Measurements from ENCODE around the gene TRIM61. TPM values are rescaled to one million over a fixed set of nuclear protein-coding genes. Genes with fewer than 3 reads are reported as not detected.
"Not testable (repeated sequence)": the region's sequence is repeated elsewhere in the genome, so short reads cannot be mapped to it uniquely, and the experiment has no call there.

The TRIM61 gene
- total RNA-seq, 1 donor: 4.7 TPM

- H3K79me2 ChIP-seq (ENCODE audit: insufficient read depth, low read length): no peaks in the 10 kb centered on the region
- H3K27ac ChIP-seq (ENCODE audit: low read depth, low read length): no peak overlapping the region
- no peaks in the 10 kb centered on the region for H3K4me1 ChIP-seq (ENCODE audit: insufficient read depth, low read length)
- H2AFZ ChIP-seq (ENCODE audit: low read length): no peak overlapping the region
- H3K27me3 ChIP-seq (ENCODE audit: insufficient read depth, low read length): no peaks in the 10 kb centered on the region
- H3K4me2 ChIP-seq (ENCODE audit: insufficient read depth, low read length): no peak overlapping the region
- no peaks in the 10 kb centered on the region for H3K9me3 ChIP-seq (ENCODE audit: low read depth, low read length)
- H3K36me3 ChIP-seq (ENCODE audit: insufficient read depth, low read length): no peaks in the 10 kb centered on the region
- no peaks in the 10 kb centered on the region for H4K20me1 ChIP-seq (ENCODE audit: insufficient read depth, low read length)
- no peak for DNase-seq (ENCODE audit: insufficient read length, low spot score, missing footprints)
- no peak overlapping the region for H3K4me3 ChIP-seq (ENCODE audit: insufficient read depth, low read length)
- peak; percentile 15 for TF ChIP-seq CTCF (IDR thresholded peaks at IDR 0.05; ENCODE audit: extremely low read depth, low read depth, low read length)
Measured at GRCh38 chr4:164935363-164935762, 42.1 kb downstream of the TRIM61 start.

- no peaks in the 10 kb centered on the region for H3K79me2 ChIP-seq (ENCODE audit: insufficient read depth, low read length)
- H3K4me3 ChIP-seq (ENCODE audit: insufficient read depth, low read length): no peak overlapping the region
- no peak for TF ChIP-seq CTCF (IDR thresholded peaks at IDR 0.05; ENCODE audit: extremely low read depth, low read depth, low read length)
- no peak for DNase-seq (ENCODE audit: insufficient read length, low spot score, missing footprints)
- no peaks in the 10 kb centered on the region for H3K9me3 ChIP-seq (ENCODE audit: low read depth, low read length)
- no peak overlapping the region for H3K27ac ChIP-seq (ENCODE audit: low read depth, low read length)
- H4K20me1 ChIP-seq (ENCODE audit: insufficient read depth, low read length): no peaks in the 10 kb centered on the region
- no peak overlapping the region for H2AFZ ChIP-seq (ENCODE audit: low read length)
- H3K4me2 ChIP-seq (ENCODE audit: insufficient read depth, low read length): no peak overlapping the region
- H3K4me1 ChIP-seq (ENCODE audit: insufficient read depth, low read length): no peaks in the 10 kb centered on the region
- H3K36me3 ChIP-seq (ENCODE audit: insufficient read depth, low read length): no peaks in the 10 kb centered on the region
- no peaks in the 10 kb centered on the region for H3K27me3 ChIP-seq (ENCODE audit: insufficient read depth, low read length)
Measured at GRCh38 chr4:164933244-164933643, 44.2 kb downstream of the TRIM61 start.

GRCh38 chr4:164931551-164932324, 45.7 kb downstream of the TRIM61 start:
- H2AFZ ChIP-seq (ENCODE audit: low read length): no peak overlapping the region
- DNase-seq (ENCODE audit: insufficient read length, low spot score, missing footprints): peak; percentile 60
- H4K20me1 ChIP-seq (ENCODE audit: insufficient read depth, low read length): no peaks in the 10 kb centered on the region
- no peak overlapping the region for H3K4me2 ChIP-seq (ENCODE audit: insufficient read depth, low read length)
- no peak for TF ChIP-seq CTCF (IDR thresholded peaks at IDR 0.05; ENCODE audit: extremely low read depth, low read depth, low read length)
- no peak overlapping the region for H3K4me3 ChIP-seq (ENCODE audit: insufficient read depth, low read length)
- no peak overlapping the region for H3K27ac ChIP-seq (ENCODE audit: low read depth, low read length)
- H3K27me3 ChIP-seq (ENCODE audit: insufficient read depth, low read length): no peaks in the 10 kb centered on the region
- H3K4me1 ChIP-seq (ENCODE audit: insufficient read depth, low read length): no peaks in the 10 kb centered on the region
- no peaks in the 10 kb centered on the region for H3K36me3 ChIP-seq (ENCODE audit: insufficient read depth, low read length)
- no peaks in the 10 kb centered on the region for H3K79me2 ChIP-seq (ENCODE audit: insufficient read depth, low read length)
- H3K9me3 ChIP-seq (ENCODE audit: low read depth, low read length): no peaks in the 10 kb centered on the region

- Histone ChIP-seq H3K79me2 (ENCODE audit: insufficient read depth, low read length) (no peaks in the 10 kb centered on the region), H2AFZ (ENCODE audit: low read length) (no peak overlapping the region), H3K4me3 (ENCODE audit: insufficient read depth, low read length) (no peak overlapping the region), H3K9me3 (ENCODE audit: low read depth, low read length) (no peaks in the 10 kb centered on the region), H4K20me1 (ENCODE audit: insufficient read depth, low read length) (no peaks in the 10 kb centered on the region), H3K27me3 (ENCODE audit: insufficient read depth, low read length) (no peaks in the 10 kb centered on the region), H3K4me1 (ENCODE audit: insufficient read depth, low read length) (no peaks in the 10 kb centered on the region), H3K27ac (ENCODE audit: low read depth, low read length) (no peak overlapping the region), H3K4me2 (ENCODE audit: insufficient read depth, low read length) (no peak overlapping the region), H3K36me3 (ENCODE audit: insufficient read depth, low read length) (no peaks in the 10 kb centered on the region)
- DNase-seq (ENCODE audit: insufficient read length, low spot score, missing footprints): no peak
- TF ChIP-seq CTCF (IDR thresholded peaks at IDR 0.05; ENCODE audit: extremely low read depth, low read depth, low read length): no peak
Measured at GRCh38 chr4:164930647-164931046, 46.8 kb downstream of the TRIM61 start.

GRCh38 chr4:164927101-164927500, 50.4 kb downstream of the TRIM61 start:
- H4K20me1 ChIP-seq (ENCODE audit: insufficient read depth, low read length); H3K79me2 ChIP-seq (ENCODE audit: insufficient read depth, low read length); DNase-seq (ENCODE audit: insufficient read length, low spot score, missing footprints); H2AFZ ChIP-seq (ENCODE audit: low read length); H3K36me3 ChIP-seq (ENCODE audit: insufficient read depth, low read length); H3K27me3 ChIP-seq (ENCODE audit: insufficient read depth, low read length); H3K4me1 ChIP-seq (ENCODE audit: insufficient read depth, low read length); H3K9me3 ChIP-seq (ENCODE audit: low read depth, low read length); H3K4me2 ChIP-seq (ENCODE audit: insufficient read depth, low read length); H3K27ac ChIP-seq (ENCODE audit: low read depth, low read length); H3K4me3 ChIP-seq (ENCODE audit: insufficient read depth, low read length): not testable (repeated sequence)

Measured in osteoblast (primary cell).